Measurements from ENCODE around the gene CD200R1. TPM values are rescaled to one million over a fixed set of nuclear protein-coding genes. Genes with fewer than 3 reads are reported as not detected.

Gene CD200R1
- total RNA-seq, 1 experiment from 2014 or later, result not detected

DNA sequence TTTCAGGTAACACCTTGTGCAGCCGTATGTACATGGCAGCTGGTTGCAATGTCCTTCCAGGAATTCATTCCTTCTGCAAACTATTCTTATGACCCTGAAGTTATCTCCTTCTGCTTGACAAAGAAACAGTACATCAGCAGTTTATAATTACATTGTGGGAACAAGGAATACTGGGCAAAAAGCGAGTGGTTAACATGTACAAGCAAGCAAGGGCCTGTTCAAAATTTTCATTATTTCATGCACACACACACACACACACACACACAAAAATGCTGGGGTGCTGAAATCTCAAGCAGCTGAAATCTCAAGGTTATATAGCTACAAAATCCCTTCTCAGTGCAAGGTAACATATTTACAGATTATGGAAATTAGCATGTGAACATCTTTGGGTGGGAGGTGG is 46.6 kb upstream of the CD200R1 start:
- no peak overlapping the region for H2BK15ac ChIP-seq (ENCODE audit: low read depth, low read length)
- Mint-ChIP-seq H3K36me3 (ENCODE audit: insufficient read depth in 1 of 3, low read depth in 3 of 3) (peaks cover 0 to 23% (median 10%) of the 10 kb centered on the region in 3 experiments; a peak in 6 of 7 replicates), H3K9me3 (peaks cover 2 to 6% of the 10 kb centered on the region in 2 experiments; a peak in 2 of 5 replicates), H3K27ac (no peak overlapping the region), H3K27me3 (ENCODE audit: low read depth) (no peaks in the 10 kb centered on the region; the same call in none of the 2 replicates), H3K4me1 (peaks cover 29 to 35% of the 10 kb centered on the region in 2 experiments), H3K4me3 (no peak overlapping the region)
- no peak overlapping the region for H3K27ac ChIP-seq (ENCODE audit: insufficient read length, low read depth, low read length)
- H3T11ph ChIP-seq (ENCODE audit: low read length), result no peak overlapping the region
- H3K79me1 ChIP-seq (ENCODE audit: insufficient read depth, low read depth, low read length, poor library complexity, severe bottlenecking), result no peaks in the 10 kb centered on the region
- H2BK120ac ChIP-seq (ENCODE audit: low read depth, low read length, poor library complexity, severe bottlenecking), result no peak overlapping the region
- no peak overlapping the region for H3K4me2 ChIP-seq (ENCODE audit: insufficient read depth, insufficient read length, low read length)
- H2BK20ac ChIP-seq (ENCODE audit: low read depth, low read length, poor library complexity, severe bottlenecking), result no peak overlapping the region
- H3K9me3 ChIP-seq (ENCODE audit: control insufficient read depth, low read depth, low read length), result no peaks in the 10 kb centered on the region
- H3K4me1 ChIP-seq (ENCODE audit: insufficient read depth, low read length), result no peaks in the 10 kb centered on the region
- H2BK12ac ChIP-seq (ENCODE audit: insufficient read length, low read depth, low read length), result no peak overlapping the region
- no peak overlapping the region for H4K5ac ChIP-seq (ENCODE audit: insufficient read length, low read depth, low read length)
- WGBS (ENCODE audit: extremely low coverage, insufficient read length, low lambda C conversion rate), result no CpG with 5 or more reads among the region's 2 CpGs
- peaks cover 2% of the 10 kb centered on the region for H4K20me1 ChIP-seq (ENCODE audit: control insufficient read depth, insufficient read depth, insufficient read length)
- no peak overlapping the region for H3K23ac ChIP-seq (ENCODE audit: insufficient read length, low read depth, low read length)
- H3K79me2 ChIP-seq (ENCODE audit: insufficient read depth, low read length), result peaks cover 11% of the 10 kb centered on the region; the same call in 1 of the 2 replicates
- no peak overlapping the region for H3K18ac ChIP-seq (ENCODE audit: insufficient read length, low read depth, low read length)
- H2AFZ ChIP-seq (ENCODE audit: low read length), result no peak overlapping the region
- H3K23me2 ChIP-seq (ENCODE audit: insufficient read length, low read depth, low read length, poor library complexity, severe bottlenecking), result peaks cover 8% of the 10 kb centered on the region
- no peak overlapping the region for H3K4ac ChIP-seq (ENCODE audit: low read depth, low read length)
- H2AK5ac ChIP-seq (ENCODE audit: insufficient read length, low read length), result no peak overlapping the region
- H4K91ac ChIP-seq (ENCODE audit: insufficient read length, low read depth, low read length), result no peak overlapping the region
- H3K27me3 ChIP-seq (ENCODE audit: insufficient read depth, low read length), result no peaks in the 10 kb centered on the region
- H4K8ac ChIP-seq (replicated peaks; ENCODE audit: insufficient read length, low read depth, low read length), result no peak overlapping the region
- no peak overlapping the region for H3K56ac ChIP-seq (ENCODE audit: insufficient read length, low read depth, low read length)
- H3K14ac ChIP-seq (ENCODE audit: insufficient read depth, low read length), result no peak overlapping the region
- TF ChIP-seq, protein P1, sequence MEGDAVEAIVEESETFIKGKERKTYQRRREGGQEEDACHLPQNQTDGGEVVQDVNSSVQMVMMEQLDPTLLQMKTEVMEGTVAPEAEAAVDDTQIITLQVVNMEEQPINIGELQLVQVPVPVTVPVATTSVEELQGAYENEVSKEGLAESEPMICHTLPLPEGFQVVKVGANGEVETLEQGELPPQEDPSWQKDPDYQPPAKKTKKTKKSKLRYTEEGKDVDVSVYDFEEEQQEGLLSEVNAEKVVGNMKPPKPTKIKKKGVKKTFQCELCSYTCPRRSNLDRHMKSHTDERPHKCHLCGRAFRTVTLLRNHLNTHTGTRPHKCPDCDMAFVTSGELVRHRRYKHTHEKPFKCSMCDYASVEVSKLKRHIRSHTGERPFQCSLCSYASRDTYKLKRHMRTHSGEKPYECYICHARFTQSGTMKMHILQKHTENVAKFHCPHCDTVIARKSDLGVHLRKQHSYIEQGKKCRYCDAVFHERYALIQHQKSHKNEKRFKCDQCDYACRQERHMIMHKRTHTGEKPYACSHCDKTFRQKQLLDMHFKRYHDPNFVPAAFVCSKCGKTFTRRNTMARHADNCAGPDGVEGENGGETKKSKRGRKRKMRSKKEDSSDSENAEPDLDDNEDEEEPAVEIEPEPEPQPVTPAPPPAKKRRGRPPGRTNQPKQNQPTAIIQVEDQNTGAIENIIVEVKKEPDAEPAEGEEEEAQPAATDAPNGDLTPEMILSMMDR (conservative IDR thresholded peaks at IDR 0.05), result no peak
- no peak overlapping the region for H2BK5ac ChIP-seq (ENCODE audit: insufficient read length, low read length)
- no peak overlapping the region for H3K9ac ChIP-seq (ENCODE audit: extremely low read depth, insufficient read length, low read length)
- DNase-seq, result no peak

Measured in H9 (cell line).